ENCODE results near the gene DNAH14.
"Not testable (repeated sequence)": the region's sequence is repeated elsewhere in the genome, so short reads cannot be mapped to it uniquely, and the experiment has no call there.

Gene DNAH14

DNA sequence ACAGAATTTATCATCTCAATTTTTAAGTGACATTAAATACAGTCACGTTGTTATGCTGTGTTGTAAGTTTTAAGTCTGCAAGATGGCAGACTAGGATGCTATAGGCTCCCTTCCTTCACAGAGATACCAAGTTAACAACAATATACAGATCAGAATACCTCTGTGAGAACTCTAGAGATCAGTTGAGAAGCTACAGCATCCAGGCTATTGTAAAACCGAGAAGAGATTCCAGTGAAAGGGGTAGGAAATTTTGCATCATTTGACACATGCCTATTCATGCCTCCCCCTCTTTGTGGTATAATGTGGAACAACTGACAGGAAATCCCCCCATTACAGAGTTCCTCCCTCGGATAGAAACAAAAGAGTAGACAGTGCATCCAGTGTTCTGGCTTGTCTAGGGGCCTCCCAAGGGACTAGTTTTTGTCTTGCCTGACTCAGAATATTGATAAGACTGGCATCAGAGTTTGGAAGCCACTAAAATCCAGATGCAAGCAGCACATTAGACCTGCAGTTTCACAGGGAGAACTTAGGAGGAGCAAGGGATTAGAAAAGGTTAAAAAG is 417.7 kb downstream of the DNAH14 start:
- peak; percentile 85 for DNase-seq (ENCODE audit: low spot score)

GRCh38 chr1:225348400-225348799 is 418.9 kb downstream of the DNAH14 start:
- no peak for DNase-seq (ENCODE audit: low spot score)

GRCh38 chr1:225349826-225350225 is 420.4 kb downstream of the DNAH14 start:
- DNase-seq (ENCODE audit: low spot score) = no peak

DNA sequence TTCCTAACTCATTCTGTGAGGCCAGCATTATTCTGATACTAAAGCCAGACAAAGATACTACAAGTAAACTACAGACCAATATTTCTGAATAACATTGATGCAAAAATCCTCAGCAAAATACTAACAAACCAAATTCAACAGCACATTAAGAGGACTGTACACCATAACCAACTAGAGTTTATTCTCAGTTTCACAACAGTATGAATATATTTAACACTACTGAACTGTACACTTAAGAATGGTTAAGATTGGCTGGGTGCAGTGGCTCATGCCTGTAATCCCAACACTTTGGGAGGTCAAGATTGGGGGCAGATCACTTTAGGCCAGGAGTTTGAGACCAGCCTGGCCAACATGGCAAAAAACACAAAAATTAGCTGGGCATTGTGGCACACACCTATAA is 421.4 kb downstream of the DNAH14 start:
- DNase-seq (ENCODE audit: low spot score) = no peak

DNA sequence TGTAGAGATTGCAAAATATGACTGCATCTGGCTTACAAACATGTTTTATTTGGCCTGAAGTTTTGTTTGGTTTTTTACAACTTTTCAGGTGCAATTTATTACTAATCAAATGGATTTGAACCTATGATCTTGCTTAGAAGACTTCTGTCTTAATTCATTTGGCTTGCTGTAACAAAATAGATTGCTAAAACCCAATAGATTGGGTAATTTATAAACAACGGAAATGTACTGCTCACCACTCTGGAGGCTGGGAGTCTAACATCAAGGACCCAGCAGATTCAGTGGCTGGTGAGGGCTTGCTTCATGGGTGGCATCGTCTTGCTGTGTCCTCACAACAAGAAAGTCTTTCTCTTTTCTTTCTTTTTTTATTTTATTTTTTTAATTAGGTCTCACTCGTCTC is 425.4 kb downstream of the DNAH14 start:
- DNase-seq (ENCODE audit: low spot score) = no peak

GRCh38 chr1:225355863-225356262 is 426.4 kb downstream of the DNAH14 start:
- DNase-seq (ENCODE audit: low spot score) = no peak

DNA sequence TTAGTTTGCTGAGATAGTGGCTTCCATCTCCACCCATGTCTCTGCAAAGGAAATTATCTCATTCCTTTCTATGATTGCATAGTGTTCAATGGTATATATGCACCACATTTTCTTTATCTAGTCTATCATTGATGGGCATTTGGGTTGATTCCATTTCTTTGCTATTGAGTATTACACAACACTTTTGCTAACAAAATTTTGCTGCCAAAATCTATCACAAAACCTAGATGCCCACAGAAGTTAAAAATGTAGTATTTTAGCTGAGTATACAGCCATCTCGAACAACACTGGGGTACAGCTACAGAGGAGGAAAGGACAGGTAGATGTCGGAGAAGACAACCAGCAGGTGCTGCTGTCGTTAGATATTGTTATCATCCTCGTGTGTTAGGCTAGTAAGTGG is 430.6 kb downstream of the DNAH14 start:
- no peak for DNase-seq (ENCODE audit: low spot score)

DNA sequence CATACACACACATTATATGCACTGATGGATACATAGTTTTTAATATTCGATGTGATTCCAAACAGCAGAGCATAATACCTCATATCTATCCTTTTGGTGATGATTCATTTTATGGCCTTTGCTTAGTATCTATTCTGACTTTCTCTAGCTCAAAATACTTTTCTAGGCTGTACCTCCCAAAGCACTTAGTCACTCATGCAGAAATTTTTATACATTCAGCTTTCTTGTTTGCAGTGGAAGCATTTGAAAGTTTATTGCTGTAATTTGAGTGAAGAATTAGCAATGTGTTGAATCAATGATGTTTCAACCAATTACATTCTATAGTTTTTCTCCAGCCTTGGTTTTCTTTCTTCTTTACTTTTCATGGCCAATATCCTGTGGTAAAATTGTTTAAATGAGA is 431.7 kb downstream of the DNAH14 start:
- no peak for DNase-seq (ENCODE audit: low spot score)

DNA sequence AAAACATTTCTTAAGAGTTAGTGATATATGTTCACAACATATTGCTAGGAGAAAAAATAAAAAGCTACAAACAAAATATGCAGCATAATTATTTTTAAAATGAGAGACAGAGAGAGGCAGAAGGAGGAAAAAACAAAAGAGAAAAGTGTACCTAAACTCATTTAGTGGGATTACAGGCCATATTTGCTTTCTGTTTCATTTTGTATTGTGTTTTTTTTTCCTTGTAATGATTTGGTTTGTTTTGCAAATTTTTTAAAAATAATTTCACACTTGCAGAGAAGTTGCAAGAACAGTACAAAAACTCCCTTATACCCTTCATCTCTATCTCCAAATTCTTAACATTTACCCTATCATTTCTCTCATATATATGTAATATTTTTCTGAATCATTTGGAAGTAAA is 433.3 kb downstream of the DNAH14 start:
- DNase-seq (ENCODE audit: low spot score) = no peak

- DNase-seq (ENCODE audit: low spot score) = no peak
Measured at GRCh38 chr1:225364439-225364838, 435.0 kb downstream of the DNAH14 start.

GRCh38 chr1:225366018-225366417 is 436.5 kb downstream of the DNAH14 start:
- DNase-seq (ENCODE audit: low spot score) = no peak

DNA sequence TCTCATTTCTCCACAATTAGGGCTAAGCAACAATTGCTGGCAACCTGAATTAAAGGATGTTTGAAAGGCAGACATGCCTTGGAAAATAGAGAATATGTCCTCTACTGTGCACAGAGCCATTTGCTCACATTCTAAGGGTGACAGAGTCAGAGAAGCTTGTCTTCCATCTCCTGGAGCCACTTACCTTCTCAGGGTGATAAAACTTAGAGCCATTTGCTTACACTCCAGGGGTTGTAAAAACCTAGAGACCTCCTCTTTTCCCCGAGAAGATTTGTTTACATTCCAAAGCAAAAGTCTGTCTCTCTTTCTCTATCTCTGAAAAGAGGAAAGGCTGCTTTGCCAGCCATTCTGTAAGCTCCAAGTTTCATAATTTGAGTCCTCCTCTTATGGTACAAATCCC is 437.1 kb downstream of the DNAH14 start:
- no peak for DNase-seq (ENCODE audit: low spot score)

DNA sequence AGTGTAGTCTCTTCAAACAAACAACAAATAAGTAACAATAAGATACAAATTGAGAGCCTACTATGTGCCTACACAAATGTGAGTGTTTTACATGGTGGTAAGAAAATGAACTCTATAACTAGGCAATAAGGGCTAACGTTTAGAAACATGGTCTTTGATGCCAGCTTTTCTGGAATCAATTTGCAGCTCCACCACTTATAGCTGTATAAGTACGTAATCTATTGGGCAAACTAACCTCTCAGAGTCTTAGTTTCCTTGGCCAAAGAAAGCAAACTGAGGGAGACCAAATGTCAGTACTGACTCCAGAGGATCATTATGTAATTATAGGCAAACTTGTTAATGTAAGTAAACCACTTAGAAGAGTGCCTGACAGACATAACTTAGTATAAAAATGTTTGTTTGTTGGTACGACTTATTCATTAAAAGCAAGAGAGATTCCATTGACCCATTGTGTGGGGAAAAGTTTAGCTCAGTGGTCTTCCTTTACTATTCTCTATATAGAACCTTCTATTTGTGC is 438.6 kb downstream of the DNAH14 start:
- DNase-seq (ENCODE audit: low spot score) = no peak

DNA sequence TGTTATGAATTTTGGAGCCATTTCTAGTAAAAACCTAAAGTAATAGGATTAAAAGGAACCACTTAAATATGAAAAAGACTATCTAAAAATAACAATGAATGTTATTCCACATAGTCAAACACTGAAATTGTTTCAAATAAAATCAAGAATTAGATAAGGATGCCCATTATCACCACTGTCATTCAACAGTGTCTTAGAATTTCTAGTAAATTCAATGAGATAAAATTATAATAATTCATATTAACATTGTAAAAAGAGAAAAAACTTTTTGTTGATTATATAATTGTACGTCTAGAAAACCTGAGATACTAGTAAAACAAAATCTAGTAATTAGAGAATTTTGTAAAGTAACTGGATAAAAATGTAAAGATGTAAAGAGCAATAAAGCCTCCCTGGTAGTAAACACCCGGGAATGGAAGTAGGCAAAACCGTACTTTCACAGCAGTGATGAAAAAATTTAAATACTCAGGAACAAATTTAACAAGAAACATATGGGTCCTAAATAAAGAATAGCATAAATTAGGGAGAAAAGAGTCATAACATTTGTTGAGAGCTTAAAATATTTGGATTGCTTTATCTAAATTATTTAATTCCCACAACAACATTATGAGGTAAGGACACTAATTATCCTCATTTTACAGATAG is 442.0 kb downstream of the DNAH14 start:
- DNase-seq (ENCODE audit: low spot score) = no peak

DNA sequence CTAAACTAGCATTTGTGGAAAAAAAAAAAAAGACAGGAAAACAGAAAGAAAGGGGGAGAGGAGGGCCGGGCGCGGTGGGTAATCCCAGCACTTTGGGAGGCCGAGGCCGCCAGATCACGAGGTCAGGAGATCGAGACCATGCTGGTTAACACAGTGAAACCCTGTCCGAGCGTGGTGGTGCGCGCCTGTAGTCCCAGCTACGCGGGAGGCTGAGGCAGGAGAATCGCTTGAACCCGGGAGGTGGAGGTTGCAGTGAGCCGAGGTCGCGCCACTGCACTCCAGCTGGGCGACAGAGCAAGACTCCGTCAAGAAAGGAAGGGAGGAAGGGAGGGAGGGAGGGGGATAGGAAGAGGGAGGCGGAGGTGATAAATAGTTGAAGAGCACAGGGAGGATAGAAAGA is 443.7 kb downstream of the DNAH14 start:
- DNase-seq (ENCODE audit: low spot score) = no peak

GRCh38 chr1:225374996-225375395 is 445.5 kb downstream of the DNAH14 start:
- no peak for DNase-seq (ENCODE audit: low spot score)

DNA sequence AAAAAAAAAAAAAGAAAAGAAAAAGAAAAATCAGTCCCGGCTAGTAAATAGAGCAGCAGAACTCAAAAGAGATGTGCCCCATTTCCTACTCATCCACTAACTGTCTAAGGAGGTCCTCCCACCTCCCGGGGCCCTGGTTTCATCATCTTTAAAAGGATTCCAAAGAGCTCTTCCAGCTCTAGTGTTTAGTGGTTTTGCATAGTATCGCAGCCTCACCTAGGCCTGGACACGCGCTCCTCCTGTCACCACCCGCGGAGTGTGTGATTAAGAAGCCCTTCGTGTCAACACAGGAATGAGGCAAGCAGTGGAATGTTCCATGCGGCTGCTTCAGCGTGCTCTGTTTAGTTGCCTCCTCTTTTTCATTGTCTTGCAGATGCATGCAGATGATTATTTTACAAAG is 449.4 kb downstream of the DNAH14 start:
- DNase-seq (ENCODE audit: low spot score) = no peak

- DNase-seq (ENCODE audit: low spot score) = no peak
Measured at GRCh38 chr1:225380691-225381090, 451.2 kb downstream of the DNAH14 start.

- DNase-seq (ENCODE audit: low spot score) = not testable (repeated sequence)
Measured at GRCh38 chr1:225386860-225387259, 457.4 kb downstream of the DNAH14 start.

DNA sequence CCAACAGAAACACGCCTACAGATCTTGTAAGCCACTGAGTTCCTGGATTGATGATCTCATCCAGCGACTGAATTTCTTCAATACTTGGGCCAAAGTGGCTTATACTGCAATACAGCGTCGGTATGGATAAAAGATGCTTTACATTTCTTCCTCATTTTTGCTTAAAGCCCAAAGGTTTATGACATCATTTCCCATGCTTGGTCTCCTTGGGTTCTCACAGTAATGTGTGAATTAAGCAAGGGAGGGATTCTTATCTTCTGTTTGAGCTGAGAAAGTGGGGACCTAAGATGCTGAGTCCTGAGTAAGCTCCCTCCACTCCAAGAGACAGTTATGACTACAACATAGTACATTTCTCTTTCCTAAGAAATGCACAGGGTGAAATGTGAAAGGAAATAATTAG is 458.9 kb downstream of the DNAH14 start:
- DNase-seq (ENCODE audit: low spot score) = no peak

DNA sequence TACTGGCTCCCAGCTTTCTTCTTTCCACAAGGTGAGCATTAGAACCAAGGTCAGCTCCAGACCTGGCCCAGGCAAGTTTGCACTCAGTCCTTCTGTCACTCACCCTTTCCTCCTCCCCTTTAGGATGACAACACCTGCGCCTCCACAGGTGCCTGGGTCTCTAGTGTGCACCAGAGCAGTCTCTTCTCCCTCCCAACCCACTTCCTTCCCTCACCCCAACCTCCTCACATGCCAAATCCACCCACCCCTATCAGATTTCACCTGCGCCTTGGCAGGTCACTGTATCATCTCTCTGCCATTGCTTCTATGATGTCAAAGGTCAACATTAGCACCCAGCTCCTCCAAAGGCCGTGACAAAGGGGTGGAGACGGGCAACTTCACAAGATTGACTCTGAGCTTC is 460.4 kb downstream of the DNAH14 start:
- no peak for DNase-seq (ENCODE audit: low spot score)

GRCh38 chr1:225396357-225396756 is 466.9 kb downstream of the DNAH14 start:
- no peak for DNase-seq (ENCODE audit: low spot score)

DNA sequence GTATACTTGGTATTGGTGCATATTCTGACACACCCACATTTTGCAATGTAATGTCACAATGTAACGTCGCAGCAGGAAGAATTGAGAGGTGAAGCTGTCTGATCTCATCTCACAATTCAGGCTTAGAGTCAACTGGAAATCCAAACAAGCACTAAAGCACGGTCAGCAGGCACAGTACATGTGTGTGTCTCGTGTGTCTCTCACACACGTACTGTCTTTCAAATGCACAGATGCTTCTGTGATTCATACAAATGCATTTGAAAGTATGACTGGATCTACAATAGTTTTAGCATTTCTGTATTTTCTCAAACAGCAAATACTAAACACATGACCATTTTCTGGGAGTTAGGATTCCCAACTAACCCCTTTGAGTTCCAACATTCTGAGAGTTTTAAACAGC is 471.5 kb downstream of the DNAH14 start:
- no peak for DNase-seq (ENCODE audit: low spot score)
